ENCODE results near the gene DOK7.

Gene DOK7

GRCh38 chr4:3512279-3512678, 49.2 kb downstream of the DOK7 start:
- no peak for ATAC-seq
- TF ChIP-seq ISL1 (CRISPR knock-in tag; IDR thresholded peaks at IDR 0.05) = no peak
- TF ChIP-seq ZNF8 (CRISPR knock-in tag; IDR thresholded peaks at IDR 0.05) = no peak
- TF ChIP-seq ZNF70 (CRISPR knock-in tag; IDR thresholded peaks at IDR 0.05) = no peak
- no peak for TF ChIP-seq GLIS3 (CRISPR knock-in tag; IDR thresholded peaks at IDR 0.05)
- TF ChIP-seq ZFP3 (CRISPR knock-in tag; IDR thresholded peaks at IDR 0.05) = no peak
- no peak for TF ChIP-seq TOX (CRISPR knock-in tag; IDR thresholded peaks at IDR 0.05; ENCODE audit: borderline replicate concordance)
- no peak for TF ChIP-seq ZC3H10 (CRISPR knock-in tag; IDR thresholded peaks at IDR 0.05)
- no peak for TF ChIP-seq PATZ1 (CRISPR knock-in tag; IDR thresholded peaks at IDR 0.05; ENCODE audit: borderline replicate concordance)
- no peak for TF ChIP-seq TSHZ2 (CRISPR knock-in tag; IDR thresholded peaks at IDR 0.05)
- TF ChIP-seq SNAI2 (CRISPR knock-in tag; IDR thresholded peaks at IDR 0.05) = no peak
- TF ChIP-seq CSRNP3 (CRISPR knock-in tag; IDR thresholded peaks at IDR 0.05) = no peak
- TF ChIP-seq POU6F1 (CRISPR knock-in tag; IDR thresholded peaks at IDR 0.05; ENCODE audit: borderline replicate concordance, low read depth) = no peak
- no peak for TF ChIP-seq RARB (CRISPR knock-in tag; IDR thresholded peaks at IDR 0.05)
- TF ChIP-seq CSDC2 (CRISPR knock-in tag; IDR thresholded peaks at IDR 0.05) = no peak
- TF ChIP-seq TCF4 (CRISPR knock-in tag; IDR thresholded peaks at IDR 0.05; ENCODE audit: borderline replicate concordance) = no peak

GRCh38 chr4:3512719-3513118, 49.6 kb downstream of the DOK7 start:
- no peak for TF ChIP-seq TSHZ2 (CRISPR knock-in tag; IDR thresholded peaks at IDR 0.05)
- no peak for TF ChIP-seq ISL1 (CRISPR knock-in tag; IDR thresholded peaks at IDR 0.05)
- no peak for TF ChIP-seq PATZ1 (CRISPR knock-in tag; IDR thresholded peaks at IDR 0.05; ENCODE audit: borderline replicate concordance)
- TF ChIP-seq PPARA (CRISPR knock-in tag; IDR thresholded peaks at IDR 0.05; ENCODE audit: borderline replicate concordance) = no peak
- no peak for TF ChIP-seq GLIS3 (CRISPR knock-in tag; IDR thresholded peaks at IDR 0.05)
- TF ChIP-seq ESRRG (CRISPR knock-in tag; IDR thresholded peaks at IDR 0.05) = no peak
- TF ChIP-seq POU6F1 (CRISPR knock-in tag; IDR thresholded peaks at IDR 0.05; ENCODE audit: borderline replicate concordance, low read depth) = no peak
- no peak for TF ChIP-seq ZFP3 (CRISPR knock-in tag; IDR thresholded peaks at IDR 0.05)
- TF ChIP-seq ZNF8 (CRISPR knock-in tag; IDR thresholded peaks at IDR 0.05) = no peak
- no peak for TF ChIP-seq TCF4 (CRISPR knock-in tag; IDR thresholded peaks at IDR 0.05; ENCODE audit: borderline replicate concordance)
- TF ChIP-seq TOX (CRISPR knock-in tag; IDR thresholded peaks at IDR 0.05; ENCODE audit: borderline replicate concordance) = no peak
- TF ChIP-seq ZFP30 (CRISPR knock-in tag; IDR thresholded peaks at IDR 0.05) = no peak
- TF ChIP-seq CSDC2 (CRISPR knock-in tag; IDR thresholded peaks at IDR 0.05) = no peak
- TF ChIP-seq OSR1 (CRISPR knock-in tag; IDR thresholded peaks at IDR 0.05) = no peak
- no peak for TF ChIP-seq SNAI2 (CRISPR knock-in tag; IDR thresholded peaks at IDR 0.05)
- no peak for ATAC-seq
